Posterior vena cava (tissue), 2 donors: ENCODE results near the gene FUT8. TPM values are rescaled to one million over a fixed set of nuclear protein-coding genes. Genes with fewer than 3 reads are reported as not detected.

Source experiments
- DNase-seq: peaks from one replicate; pipeline ENCODE4 v3.0.0-alpha.2; 2020; ENCODE audit warnings: low spot score
- intact Hi-C, 2 donors: fragments of 100-400 bp; cut with DNase I; formaldehyde crosslinking; loops; one replicate each; pipeline versions ENCODE4 v1.14.1 to v1.14.2; 2022 to 2023
- total RNA-seq, 2 donors: library from RNA; stranded (reverse); fragmentation: NEBNext Ultra II Directional; extraction: Animal tissue kit (Norgen Biotek cat#: 25700); gene quantifications; one replicate each; pipeline ENCODE4 v1.2.1, GENCODE V29; 2021
- donor health status: DM: yes; HTN: yes; CAD: no.
- donor health status: DM: yes; HTN: yes; CAD: no.

Gene FUT8
- total RNA-seq, 2 donors from 2014 or later: 26.0 to 35.9 TPM

GRCh38 chr14:65580973-65581372, 168.4 kb downstream of the FUT8 start:
- DNase-seq: no peak

GRCh38 chr14:65581378-65581777, 168.8 kb downstream of the FUT8 start:
- no peak for DNase-seq
- intact Hi-C loops: no loop called here

More at GRCh38 chr14:65580973-65581372, 168.4 kb downstream of the FUT8 start:
- intact Hi-C loops: no loop called here

GRCh38 chr14:65581799-65582198, 169.3 kb downstream of the FUT8 start:
- intact Hi-C loops: no loop called here
- DNase-seq: no peak

GRCh38 chr14:65585216-65585615, 172.7 kb downstream of the FUT8 start:
- no peak for DNase-seq
- intact Hi-C loops: no loop called here

GRCh38 chr14:65588426-65589140, 176.1 kb downstream of the FUT8 start:
- DNase-seq: no peak
- intact Hi-C loops: no loop called here

- intact Hi-C loops: no loop called here
- DNase-seq: no peak
These were observed 181.8 kb downstream of the FUT8 start for GRCh38 chr14:65594153-65594881.

- intact Hi-C loops: no loop called here
- DNase-seq: no peak
These were observed 182.3 kb downstream of the FUT8 start for GRCh38 chr14:65594882-65595237.

GRCh38 chr14:65599375-65599774, 186.8 kb downstream of the FUT8 start:
- intact Hi-C loops: no loop called here
- DNase-seq: no peak

- intact Hi-C loops: no loop called here
These were observed 188.2 kb downstream of the FUT8 start for GRCh38 chr14:65600742-65601141.

GRCh38 chr14:65604535-65604934, 192.0 kb downstream of the FUT8 start:
- intact Hi-C loops: no loop called here
- DNase-seq: no peak

More at GRCh38 chr14:65600742-65601141, 188.2 kb downstream of the FUT8 start:
- no peak for DNase-seq

- intact Hi-C loops: no loop called here
- DNase-seq: no peak
These were observed 192.4 kb downstream of the FUT8 start for GRCh38 chr14:65604936-65605335.

GRCh38 chr14:65606460-65606859, 193.9 kb downstream of the FUT8 start:
- intact Hi-C loops: no loop called here
- DNase-seq: no peak

- no peak for DNase-seq
- intact Hi-C loops: no loop called here
These were observed 200.7 kb downstream of the FUT8 start for GRCh38 chr14:65613131-65613650.

GRCh38 chr14:65618996-65619395, 206.5 kb downstream of the FUT8 start:
- intact Hi-C loops: no loop called here
- no peak for DNase-seq

- intact Hi-C loops: no loop called here
- DNase-seq: no peak
These were observed 207.7 kb downstream of the FUT8 start for GRCh38 chr14:65620195-65620594.

- no peak for DNase-seq
- intact Hi-C loops: no loop called here
These were observed 210.2 kb downstream of the FUT8 start for GRCh38 chr14:65622703-65623102.

- intact Hi-C loops: no loop called here
- DNase-seq: no peak
These were observed 211.2 kb downstream of the FUT8 start for GRCh38 chr14:65623759-65624158.

- intact Hi-C loops: no loop called here
- no peak for DNase-seq
These were observed 214.8 kb downstream of the FUT8 start for GRCh38 chr14:65627315-65627714.

GRCh38 chr14:65628664-65629063, 216.1 kb downstream of the FUT8 start:
- intact Hi-C loops: no loop called here
- no peak for DNase-seq

GRCh38 chr14:65631040-65631439, 218.5 kb downstream of the FUT8 start:
- intact Hi-C loops: loop anchor here in 1 of 2 donors (10.0 kb wide), 1 partner anchor 196 kb away; no protein-coding TSS in a partner anchor
- no peak for DNase-seq

GRCh38 chr14:65632487-65632886, 220.0 kb downstream of the FUT8 start:
- intact Hi-C loops: loop anchor here in 1 of 2 donors (10.0 kb wide), 1 partner anchor 198 kb away; no protein-coding TSS in a partner anchor

More at GRCh38 chr14:65632487-65632886, 220.0 kb downstream of the FUT8 start:
- no peak for DNase-seq
